IMR-90 (cell line): ENCODE results near the gene MAP6. TPM values are rescaled to one million over a fixed set of nuclear protein-coding genes. Genes with fewer than 3 reads are reported as not detected.
A peak's percentile ranks its signal among the peaks of the same experiment; 100 is the strongest.

Experiments used
- ATAC-seq: fragments of 200-7000 bp; cut with Tn5 transposase; 2 replicates; pipeline ENCODE4 v1.9.1; 2020; ENCODE audit warnings: low read depth, mild to moderate bottlenecking, moderate library complexity
- BruUV-seq: library from RNA; stranded (reverse); fragments of 400-500 nt; replicated peaks from 2 replicates; lab custom pipeline; 2021; lab: Mats Ljungman, UMichigan
- CTCF ChIA-PET: fragments of 300-600 bp; formaldehyde crosslinking; extraction: SDS; loops from one replicate; lab custom pipeline; 2021; ENCODE audit warnings: antibody characterized with exemption; lab: Yijun Ruan, JAX
- POLR2A ChIA-PET: fragments of 300-600 bp; sonication (Branson Sonifier 250); formaldehyde crosslinking; loops from one replicate; lab custom pipeline; 2022; ENCODE audit warnings: antibody characterized with exemption; ENCODE audit not compliant: unreplicated experiment; lab: Charles Lee
- DNase-seq: peaks from one replicate; pipeline ENCODE4 v3.0.0; 2013
- H2AFZ ChIP-seq: replicated peaks from 2 replicates; pipeline ENCODE3; 2013; ENCODE audit warnings: low read length, mild to moderate bottlenecking; ENCODE audit not compliant: poor library complexity
- H2AK5ac ChIP-seq: 2 replicates; pipeline ENCODE4 v1.6.1; 2013; ENCODE audit warnings: low read depth, low read length, inconsistent platforms
- H2AK9ac ChIP-seq: replicated peaks from 2 replicates; pipeline ENCODE3; 2013; ENCODE audit warnings: mild to moderate bottlenecking, low read depth, low read length, moderate library complexity; ENCODE audit not compliant: poor library complexity
- H2BK120ac ChIP-seq: 2 replicates; pipeline ENCODE4 v1.6.1; 2013; ENCODE audit warnings: low read depth, low read length, inconsistent platforms
- H2BK15ac ChIP-seq: 3 replicates; pipeline ENCODE4 v1.6.1; 2013; ENCODE audit warnings: low read depth, low read length, inconsistent platforms
- H2BK20ac ChIP-seq: 2 replicates; pipeline ENCODE4 v1.6.1; 2013; ENCODE audit warnings: low read depth, mild to moderate bottlenecking, inconsistent platforms, low read length, moderate library complexity
- H2BK5ac ChIP-seq: 2 replicates; pipeline ENCODE4 v1.6.1; 2013; ENCODE audit warnings: mild to moderate bottlenecking, low read depth, low read length, inconsistent platforms; ENCODE audit not compliant: poor library complexity, severe bottlenecking
- H3K14ac ChIP-seq: replicated peaks from 2 replicates; pipeline ENCODE4 v1.6.1; 2013; ENCODE audit warnings: low read depth, low read length, inconsistent platforms
- H3K18ac ChIP-seq: 2 replicates; pipeline ENCODE4 v1.6.1; 2013; ENCODE audit warnings: low read depth, low read length, control low read depth
- H3K23ac ChIP-seq: 2 replicates; pipeline ENCODE4 v1.6.1; 2013; ENCODE audit warnings: low read depth, low read length, inconsistent platforms
- H3K27ac ChIP-seq: 2 replicates; pipeline ENCODE4 v1.5.1; 2013; ENCODE audit warnings: mild to moderate bottlenecking, control low read depth, low read length; ENCODE audit not compliant: insufficient read depth
- H3K27me3 ChIP-seq: 2 replicates; pipeline ENCODE4 v1.6.1; 2013; ENCODE audit warnings: low read length; ENCODE audit not compliant: control insufficient read depth, insufficient read depth
- H3K36me3 ChIP-seq: 2 replicates; pipeline ENCODE4 v1.6.1; 2013; ENCODE audit warnings: low read length, mixed read lengths; ENCODE audit not compliant: control insufficient read depth, insufficient read depth
- H3K4ac ChIP-seq: 2 replicates; pipeline ENCODE4 v1.6.1; 2013; ENCODE audit warnings: low read depth, low read length, inconsistent platforms
- H3K4me1 ChIP-seq: 2 replicates; pipeline ENCODE4 v1.6.1; 2013; ENCODE audit warnings: low read length, mixed read lengths; ENCODE audit not compliant: control insufficient read depth, insufficient read depth
- H3K4me2 ChIP-seq: 2 replicates; pipeline ENCODE4 v1.6.1; 2013; ENCODE audit warnings: low read depth, mild to moderate bottlenecking, control low read depth, low read length, moderate library complexity
- H3K4me3 ChIP-seq: 2 replicates; pipeline ENCODE4 v1.5.1; 2013; ENCODE audit warnings: low read depth, mild to moderate bottlenecking, control low read depth, low read length, moderate library complexity; ENCODE audit not compliant: insufficient read depth
- H3K56ac ChIP-seq: 2 replicates; pipeline ENCODE4 v1.6.1; 2013; ENCODE audit warnings: low read length, inconsistent platforms; ENCODE audit not compliant: insufficient read depth; ENCODE audit errors: extremely low read depth
- H3K79me1 ChIP-seq, 2 experiments: 2 replicates each; pipeline ENCODE4 v1.6.1; 2013; ENCODE audit warnings: low read length in 2 of 2, inconsistent platforms in 1 of 2, low read depth in 1 of 2
- H3K9ac ChIP-seq: 2 replicates; pipeline ENCODE4 v1.6.1; 2013; ENCODE audit warnings: low read depth, low read length, control low read depth
- H3K9me1 ChIP-seq: 2 replicates; pipeline ENCODE4 v1.6.1; 2013; ENCODE audit warnings: low read length, inconsistent platforms; ENCODE audit not compliant: insufficient read depth
- H3K9me3 ChIP-seq: 2 replicates; pipeline ENCODE4 v1.6.1; 2013; ENCODE audit warnings: low read length; ENCODE audit not compliant: control insufficient read depth, insufficient read depth
- H4K20me1 ChIP-seq: 2 replicates; pipeline ENCODE4 v1.6.1; 2013; ENCODE audit warnings: low read length, inconsistent platforms; ENCODE audit not compliant: insufficient read depth
- H4K5ac ChIP-seq: 2 replicates; pipeline ENCODE4 v1.6.1; 2013; ENCODE audit warnings: mild to moderate bottlenecking, low read depth, low read length, control low read depth
- H4K8ac ChIP-seq, 2 experiments: 2 replicates each; pipeline ENCODE4 v1.6.1; 2013; ENCODE audit warnings: low read depth in 2 of 2, low read length in 2 of 2, control low read depth in 1 of 2, inconsistent platforms in 1 of 2
- H4K91ac ChIP-seq: 2 replicates; pipeline ENCODE4 v1.6.1; 2013; ENCODE audit warnings: low read depth, low read length, inconsistent platforms; ENCODE audit not compliant: insufficient read depth
- MAZ ChIP-seq: IDR thresholded peaks from 2 replicates; pipeline ENCODE4 v1.6.1; 2012; ENCODE audit warnings: low read depth, mild to moderate bottlenecking, low read length, improper control_type of control experiment, moderate library complexity, borderline replicate concordance
- MXI1 ChIP-seq: IDR thresholded peaks from 2 replicates; pipeline ENCODE4 v1.6.1; 2012; ENCODE audit warnings: low read depth, mild to moderate bottlenecking, low read length, moderate library complexity, borderline replicate concordance
- POLR2A ChIP-seq: IDR thresholded peaks from 2 replicates; pipeline ENCODE4 v1.6.1; 2012; ENCODE audit warnings: mild to moderate bottlenecking, low read depth, low read length
- RCOR1 ChIP-seq: IDR thresholded peaks from 2 replicates; pipeline ENCODE4 v1.6.1; 2012; ENCODE audit warnings: mild to moderate bottlenecking, low read length, improper control_type of control experiment; ENCODE audit not compliant: insufficient replicate concordance
- RFX5 ChIP-seq: IDR thresholded peaks from 2 replicates; pipeline ENCODE4 v1.8.0; 2012; ENCODE audit warnings: low read depth, mild to moderate bottlenecking, low read length, moderate library complexity
- WGBS, 2 experiments: methylation state at CpG; one replicate each; pipeline versions ENCODE4 v1.1.5 to v1.1.7; 2013; ENCODE audit warnings: missing lambda C conversion rate in 2 of 2; ENCODE audit not compliant: insufficient read length in 1 of 2; ENCODE audit errors: extremely low coverage in 2 of 2; 5-methylcytosine and 5-hydroxymethylcytosine counted together
- dilution Hi-C: fragments of 300-500 bp; cut with HindIII; formaldehyde crosslinking; loops from one replicate; pipeline ENCODE4 v1.14.3; 2018; ENCODE audit warnings: low sequenced_read_pairs; ENCODE audit not compliant: unreplicated experiment
- in situ Hi-C: fragments of 300-500 bp; cut with MboI; formaldehyde crosslinking; loops from 3 replicates; pipeline ENCODE4 v1.14.3; 2019; ENCODE audit warnings: low sequenced_read_pairs, inconsistent platforms, mixed read lengths
- intact Hi-C: fragments of 100-400 bp; cut with micrococcal nuclease; formaldehyde crosslinking; loops from 2 replicates; pipeline ENCODE4 v1.10.0; 2022
- polyA plus RNA-seq, 3 experiments: library from polyadenylated mRNA; depleted of rRNA; stranded (reverse); fragments of >200 nt; gene quantifications; 2 replicates each; pipeline ENCODE4 v1.2.3, GENCODE V29; 2012; ENCODE audit warnings: low replicate concordance in 1 of 3
- total RNA-seq: library from RNA; depleted of rRNA; stranded (reverse); fragments of >200 nt; gene quantifications from 2 replicates; pipeline ENCODE4 v1.2.3, GENCODE V29; 2012
- TF ChIP-seq, protein P1 (sequence below): fragments of 150-350 bp; IDR thresholded peaks from 2 replicates; pipeline ENCODE4 v1.6.1; 2017; ENCODE audit warnings: mild to moderate bottlenecking, antibody characterized with exemption, low read length, low read depth
- TF ChIP-seq, protein P2 (sequence below): conservative IDR thresholded peaks from 2 replicates; pipeline ENCODE4 v1.5.1; 2012; ENCODE audit warnings: mild to moderate bottlenecking, low read depth, low read length, improper control_type of control experiment
- TF ChIP-seq, protein P3 (sequence below): fragments of 150-350 bp; IDR thresholded peaks from 2 replicates; pipeline ENCODE4 v1.6.1; 2016; ENCODE audit warnings: low read depth, mild to moderate bottlenecking, low read length, moderate library complexity, borderline replicate concordance

The MAP6 gene
- total and polyA plus RNA-seq, 2 of the 4 experiments (the other 2 are of a cell fraction): 3.0 to 3.4 TPM

DNA sequence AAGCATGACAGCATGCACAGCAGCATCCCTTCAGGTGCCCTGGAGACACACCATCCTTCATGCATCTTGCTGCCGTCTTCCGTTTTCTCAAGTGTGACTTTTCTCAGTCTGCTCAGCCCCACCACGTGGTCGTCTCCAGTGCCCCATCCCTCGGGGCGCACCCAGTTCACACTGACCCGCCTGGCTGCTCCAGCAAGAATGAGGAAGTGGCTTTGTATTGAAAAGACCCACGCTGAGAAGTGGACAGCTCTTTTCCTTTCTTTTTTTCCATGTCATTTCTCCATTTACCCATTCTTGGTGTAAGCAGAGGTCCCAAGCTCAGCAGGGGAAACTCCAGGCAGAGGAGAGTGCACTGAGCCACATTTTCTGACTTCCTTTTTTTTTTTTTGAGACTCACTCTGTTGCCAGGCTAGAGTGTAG is 92.3 kb downstream of the MAP6 start:
- no peak overlapping the region for H4K5ac ChIP-seq
- ChIA-PET POLR2A (interaction anchor here (1.6 kb wide), 2 partner anchors 12 to 15 kb away, joined by 4 to 8 read pairs; partner anchors contain the start of gene SERPINH1), CTCF (interaction anchor here (0.6 to 1.8 kb wide), 6 partner anchors 11 to 1045 kb away, joined by 3 to 9 read pairs (median 4); no protein-coding TSS in a partner anchor)
- H2BK5ac ChIP-seq: no peak overlapping the region
- no peaks in the 10 kb centered on the region for H3K27me3 ChIP-seq
- H3K18ac ChIP-seq: no peak overlapping the region
- no peak overlapping the region for H3K56ac ChIP-seq
- H2AK5ac ChIP-seq: peak overlapping the region; percentile 29; the same call in 1 of the 2 replicates
- H4K20me1 ChIP-seq: peaks cover 52% of the 10 kb centered on the region
- H2BK15ac ChIP-seq: no peak overlapping the region
- H3K79me1 ChIP-seq: peaks cover 12 to 26% of the 10 kb centered on the region in 2 experiments; a peak in 3 of 4 replicates
- peak; percentile 63 for DNase-seq
- no peak overlapping the region for H3K4me2 ChIP-seq
- no peak overlapping the region for H2BK20ac ChIP-seq
- in situ Hi-C loops (no loop called here), intact Hi-C loops (no loop called here), dilution Hi-C loops (no loop called here)
- no peak overlapping the region; the same call in 1 of the 2 replicates for H3K4ac ChIP-seq
- 0 out of 4 replicates have a peak overlapping the region, but pooled peaks of 1 of the 2 experiments have one; percentile 4 for H4K8ac ChIP-seq
- no peak overlapping the region for H2BK120ac ChIP-seq
- H3K14ac ChIP-seq: no peak overlapping the region
- H4K91ac ChIP-seq: no peak overlapping the region
- H3K9me3 ChIP-seq: no peaks in the 10 kb centered on the region
- H3K27ac ChIP-seq: no peak overlapping the region
- TF ChIP-seq, protein P1, sequence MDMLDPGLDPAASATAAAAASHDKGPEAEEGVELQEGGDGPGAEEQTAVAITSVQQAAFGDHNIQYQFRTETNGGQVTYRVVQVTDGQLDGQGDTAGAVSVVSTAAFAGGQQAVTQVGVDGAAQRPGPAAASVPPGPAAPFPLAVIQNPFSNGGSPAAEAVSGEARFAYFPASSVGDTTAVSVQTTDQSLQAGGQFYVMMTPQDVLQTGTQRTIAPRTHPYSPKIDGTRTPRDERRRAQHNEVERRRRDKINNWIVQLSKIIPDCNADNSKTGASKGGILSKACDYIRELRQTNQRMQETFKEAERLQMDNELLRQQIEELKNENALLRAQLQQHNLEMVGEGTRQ: peak; percentile 65; the same call in 1 of the 2 replicates
- TF ChIP-seq RFX5 (no peak), MXI1 (peak; percentile 61; the same call in 1 of the 2 replicates), MAZ (no peak), RCOR1 (no peak), POLR2A (no peak)
- TF ChIP-seq, protein P2, sequence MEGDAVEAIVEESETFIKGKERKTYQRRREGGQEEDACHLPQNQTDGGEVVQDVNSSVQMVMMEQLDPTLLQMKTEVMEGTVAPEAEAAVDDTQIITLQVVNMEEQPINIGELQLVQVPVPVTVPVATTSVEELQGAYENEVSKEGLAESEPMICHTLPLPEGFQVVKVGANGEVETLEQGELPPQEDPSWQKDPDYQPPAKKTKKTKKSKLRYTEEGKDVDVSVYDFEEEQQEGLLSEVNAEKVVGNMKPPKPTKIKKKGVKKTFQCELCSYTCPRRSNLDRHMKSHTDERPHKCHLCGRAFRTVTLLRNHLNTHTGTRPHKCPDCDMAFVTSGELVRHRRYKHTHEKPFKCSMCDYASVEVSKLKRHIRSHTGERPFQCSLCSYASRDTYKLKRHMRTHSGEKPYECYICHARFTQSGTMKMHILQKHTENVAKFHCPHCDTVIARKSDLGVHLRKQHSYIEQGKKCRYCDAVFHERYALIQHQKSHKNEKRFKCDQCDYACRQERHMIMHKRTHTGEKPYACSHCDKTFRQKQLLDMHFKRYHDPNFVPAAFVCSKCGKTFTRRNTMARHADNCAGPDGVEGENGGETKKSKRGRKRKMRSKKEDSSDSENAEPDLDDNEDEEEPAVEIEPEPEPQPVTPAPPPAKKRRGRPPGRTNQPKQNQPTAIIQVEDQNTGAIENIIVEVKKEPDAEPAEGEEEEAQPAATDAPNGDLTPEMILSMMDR: no peak
- TF ChIP-seq, protein P3, sequence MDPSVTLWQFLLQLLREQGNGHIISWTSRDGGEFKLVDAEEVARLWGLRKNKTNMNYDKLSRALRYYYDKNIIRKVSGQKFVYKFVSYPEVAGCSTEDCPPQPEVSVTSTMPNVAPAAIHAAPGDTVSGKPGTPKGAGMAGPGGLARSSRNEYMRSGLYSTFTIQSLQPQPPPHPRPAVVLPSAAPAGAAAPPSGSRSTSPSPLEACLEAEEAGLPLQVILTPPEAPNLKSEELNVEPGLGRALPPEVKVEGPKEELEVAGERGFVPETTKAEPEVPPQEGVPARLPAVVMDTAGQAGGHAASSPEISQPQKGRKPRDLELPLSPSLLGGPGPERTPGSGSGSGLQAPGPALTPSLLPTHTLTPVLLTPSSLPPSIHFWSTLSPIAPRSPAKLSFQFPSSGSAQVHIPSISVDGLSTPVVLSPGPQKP: no peak
- H2AFZ ChIP-seq: no peak overlapping the region
- peaks cover 35% of the 10 kb centered on the region for H3K36me3 ChIP-seq
- peak; percentile 19 for ATAC-seq
- H2AK9ac ChIP-seq: no peak overlapping the region
- no CpG with 5 or more reads among the region's 8 CpGs for WGBS, 2 experiments
- no TSS peak for BruUV-seq
- H3K4me1 ChIP-seq: peaks cover 2% of the 10 kb centered on the region; the same call in 1 of the 2 replicates
- H3K4me3 ChIP-seq: no peak overlapping the region
- no peak overlapping the region for H3K23ac ChIP-seq
- H3K9me1 ChIP-seq: no peaks in the 10 kb centered on the region
- H3K9ac ChIP-seq: no peak overlapping the region
